HG02943 (cell line): Measurements from ENCODE around the gene C19orf85.

Experiments used
- ATAC-seq: cut with Tn5 transposase; IDR thresholded peaks from one replicate; pipeline ENCODE4 v1.9.1; 2021; ENCODE audit warnings: mild to moderate bottlenecking, low read depth, moderate library complexity; ENCODE audit not compliant: unreplicated experiment

The C19orf85 gene

DNA sequence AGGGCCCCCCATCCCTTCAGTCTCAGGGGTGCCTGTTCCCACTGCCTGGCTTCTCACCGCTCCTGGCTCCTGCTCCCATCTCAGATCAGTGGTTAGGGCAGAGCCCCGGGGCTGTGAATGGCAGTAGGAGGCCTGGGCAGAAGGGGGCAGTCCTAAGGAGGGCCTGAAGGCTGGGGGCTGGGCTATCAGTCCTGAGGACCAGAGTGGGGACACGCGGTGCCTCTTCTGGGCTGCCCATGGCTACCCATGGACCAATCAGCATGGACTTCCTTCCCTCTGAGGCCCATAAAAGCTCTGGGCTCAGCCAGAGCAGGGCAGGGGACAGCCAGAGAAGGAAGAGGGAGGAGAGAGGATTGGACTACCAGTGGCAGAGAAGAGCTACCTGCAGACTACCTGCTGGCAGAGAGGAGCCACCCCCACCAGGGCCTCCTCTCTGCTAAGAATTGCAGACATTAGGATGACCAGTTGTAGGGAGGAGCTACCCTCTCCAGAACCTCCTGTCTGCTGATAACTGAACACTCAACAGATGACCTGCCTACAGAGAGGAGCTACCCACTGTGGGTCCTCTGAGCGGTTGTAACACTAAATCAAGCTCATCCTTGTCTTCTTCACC lies 44.8 kb downstream of the C19orf85 start:
- ATAC-seq = no peak

DNA sequence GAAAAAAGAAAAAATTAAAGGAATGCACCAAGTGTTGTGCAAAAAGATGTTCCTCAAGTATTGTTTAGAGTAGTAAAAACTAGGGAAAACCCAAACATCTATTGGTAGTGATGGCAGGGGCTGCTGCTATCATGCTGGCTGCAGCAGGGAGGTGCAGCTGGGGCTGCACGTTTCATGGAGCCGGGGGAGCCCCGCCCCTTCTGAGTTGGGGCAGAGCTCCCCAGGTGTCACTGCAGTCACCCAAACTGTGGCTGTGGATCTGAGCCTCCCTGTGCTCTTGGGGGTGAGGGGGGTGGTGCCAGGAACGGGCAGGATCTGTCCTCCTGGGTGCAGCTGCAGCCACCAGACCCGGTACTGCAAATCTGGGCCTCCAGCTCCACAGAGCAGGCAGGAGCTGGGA lies 45.4 kb downstream of the C19orf85 start:
- ATAC-seq = no peak

DNA sequence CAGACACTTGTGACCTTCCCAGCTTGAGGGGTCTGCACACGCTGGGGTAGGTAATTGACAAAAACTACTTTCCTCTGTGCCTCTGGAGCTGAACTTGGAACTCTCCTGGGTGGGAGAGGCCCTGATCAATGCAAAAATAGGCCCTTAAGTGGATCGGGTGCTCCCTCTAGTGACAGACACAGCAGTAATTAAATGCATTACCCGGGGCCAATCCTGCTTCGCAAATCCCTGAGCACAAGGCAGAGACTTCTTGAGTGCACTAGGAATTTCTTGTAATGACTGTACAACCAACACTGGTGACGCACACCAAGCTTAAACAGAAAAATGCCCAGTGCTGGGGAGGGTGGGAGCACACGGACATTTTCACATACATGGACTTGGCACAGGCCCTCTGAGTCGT lies 46.4 kb downstream of the C19orf85 start:
- ATAC-seq = no peak
